ENCODE results near the gene TEX48. TPM values are rescaled to one million over a fixed set of nuclear protein-coding genes. Genes with fewer than 3 reads are reported as not detected.

The TEX48 gene
- total RNA-seq, 6 experiments from 2014 or later, result not detected

DNA sequence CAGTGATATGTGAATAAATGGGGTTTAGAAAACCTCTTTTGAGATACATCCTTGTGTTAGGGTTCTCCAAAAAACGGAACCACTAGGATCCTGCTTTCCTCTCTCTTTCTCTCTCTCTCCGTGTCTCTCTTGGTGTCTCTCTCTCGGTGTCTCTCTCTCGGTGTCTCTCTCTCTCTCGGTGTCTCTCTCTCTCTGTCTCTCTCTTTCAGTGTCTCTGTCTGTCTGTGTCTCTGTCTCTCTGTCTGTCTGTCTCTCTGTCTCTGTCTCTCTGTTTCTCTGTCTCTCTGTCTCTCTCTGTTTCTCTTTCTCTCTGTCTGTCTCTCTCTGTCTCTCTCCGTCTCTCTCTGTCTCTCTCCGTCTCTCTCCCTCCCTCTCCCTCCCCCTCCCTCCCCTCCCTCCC is 7.8 kb upstream of the TEX48 start:
- Mint-ChIP-seq H3K4me3 (no peak overlapping the region), H3K27me3 (ENCODE audit: insufficient read depth) (peaks cover 8% of the 10 kb centered on the region), H3K27ac (no peak overlapping the region), H3K36me3 (ENCODE audit: low read depth) (peaks cover 21% of the 10 kb centered on the region), H3K9me3 (0 out of 2 replicates have a peak, but pooled peaks cover 3% of the 10 kb centered on the region), H3K4me1 (ENCODE audit: low read depth) (peaks cover 75% of the 10 kb centered on the region)
- no peak for TF ChIP-seq CTCF (IDR thresholded peaks at IDR 0.05)
- DNase-seq, result no peak

DNA sequence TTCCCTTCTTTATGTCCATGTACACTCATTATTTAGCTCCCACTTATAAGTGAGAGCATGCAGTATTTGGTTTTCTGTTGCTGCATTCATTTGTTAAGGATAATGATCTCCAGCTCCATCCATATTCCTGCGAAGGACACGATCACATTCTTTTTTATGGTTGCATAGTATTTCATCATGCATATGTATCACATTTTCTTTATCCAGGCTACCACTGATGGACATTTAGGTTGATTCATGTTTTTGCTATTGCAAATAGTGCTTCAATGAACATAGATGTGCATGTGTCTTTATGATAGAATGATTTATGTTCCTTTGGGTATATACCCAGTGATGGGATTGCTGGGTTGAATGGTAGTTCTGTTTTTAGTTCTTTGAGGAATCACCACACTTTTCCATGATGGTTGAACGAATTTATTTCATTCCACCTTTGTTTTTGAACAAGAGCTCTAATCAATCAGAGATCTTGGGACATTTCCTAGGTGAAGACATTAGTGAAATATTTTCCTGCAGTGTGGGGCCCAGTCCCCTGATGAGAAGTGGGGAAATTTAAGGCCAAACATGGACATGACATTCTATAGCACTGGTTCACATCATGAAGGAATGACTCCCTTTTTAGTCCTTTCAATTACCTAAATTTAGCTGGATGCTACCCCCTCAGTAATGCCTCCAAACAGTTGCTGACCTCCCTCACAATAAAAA is 7.1 kb upstream of the TEX48 start:
- Mint-ChIP-seq H3K36me3 (ENCODE audit: low read depth) (peaks cover 21% of the 10 kb centered on the region), H3K9me3 (0 out of 2 replicates have a peak, but pooled peaks cover 3% of the 10 kb centered on the region), H3K4me3 (no peak overlapping the region), H3K4me1 (ENCODE audit: low read depth) (peaks cover 67% of the 10 kb centered on the region), H3K27ac (no peak overlapping the region), H3K27me3 (ENCODE audit: insufficient read depth) (peaks cover 8% of the 10 kb centered on the region)
- no peak for DNase-seq
- TF ChIP-seq CTCF (IDR thresholded peaks at IDR 0.05), result no peak

DNA sequence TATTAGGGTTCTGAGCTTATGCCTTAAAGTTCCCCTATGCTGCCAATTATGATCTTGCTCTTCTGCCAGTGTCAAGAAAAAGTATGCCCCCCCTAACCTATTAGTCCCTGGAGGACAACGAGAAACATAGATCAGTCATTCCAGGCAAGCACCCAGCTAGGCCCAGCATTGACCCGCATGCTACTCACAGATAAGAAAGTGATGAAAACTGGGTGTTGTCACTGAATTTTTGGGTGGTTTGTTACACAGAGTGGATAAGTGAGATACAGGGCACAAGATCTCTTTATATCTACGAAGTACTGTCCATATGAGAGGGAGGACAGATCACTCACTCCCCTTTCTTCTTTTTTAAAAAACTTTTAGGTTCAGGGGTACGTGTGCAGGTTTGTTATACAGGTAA is 6.4 kb upstream of the TEX48 start:
- Mint-ChIP-seq H3K4me3 (no peak overlapping the region), H3K27me3 (ENCODE audit: insufficient read depth) (peaks cover 8% of the 10 kb centered on the region), H3K27ac (no peak overlapping the region), H3K36me3 (ENCODE audit: low read depth) (peaks cover 21% of the 10 kb centered on the region), H3K4me1 (ENCODE audit: low read depth) (peaks cover 60% of the 10 kb centered on the region), H3K9me3 (0 out of 2 replicates have a peak, but pooled peaks cover 3% of the 10 kb centered on the region)
- no peak for DNase-seq
- no peak for TF ChIP-seq CTCF (IDR thresholded peaks at IDR 0.05)

GRCh38 chr9:114687034-114687433 is 5.0 kb upstream of the TEX48 start:
- DNase-seq, result peak; percentile 24
- H3K9me3 Mint-ChIP-seq, result 0 out of 2 replicates have a peak, but pooled peaks cover 3% of the 10 kb centered on the region
- H3K27me3 Mint-ChIP-seq (ENCODE audit: insufficient read depth), result peaks cover 8% of the 10 kb centered on the region
- H3K36me3 Mint-ChIP-seq (ENCODE audit: low read depth), result peaks cover 21% of the 10 kb centered on the region
- no peak overlapping the region for H3K4me3 Mint-ChIP-seq
- H3K4me1 Mint-ChIP-seq (ENCODE audit: low read depth), result peaks cover 53% of the 10 kb centered on the region
- no peak for TF ChIP-seq CTCF (IDR thresholded peaks at IDR 0.05)
- H3K27ac Mint-ChIP-seq, result no peak overlapping the region

- TF ChIP-seq CTCF (IDR thresholded peaks at IDR 0.05), result no peak
- no peak for DNase-seq
- Mint-ChIP-seq H3K27me3 (ENCODE audit: insufficient read depth) (peaks cover 8% of the 10 kb centered on the region), H3K36me3 (ENCODE audit: low read depth) (peaks cover 21% of the 10 kb centered on the region), H3K4me3 (no peak overlapping the region), H3K27ac (no peak overlapping the region), H3K9me3 (0 out of 2 replicates have a peak, but pooled peaks cover 3% of the 10 kb centered on the region), H3K4me1 (ENCODE audit: low read depth) (peaks cover 51% of the 10 kb centered on the region)
Measured at GRCh38 chr9:114685951-114686350, 4.0 kb upstream of the TEX48 start.

Data from HFFc6 (cell line).